ENCODE data around the gene ZNF333.
"Not testable (repeated sequence)": the region's sequence is repeated elsewhere in the genome, so short reads cannot be mapped to it uniquely, and the experiment has no call there.

- not testable (repeated sequence) for TF ChIP-seq POLR2A (IDR thresholded peaks at IDR 0.05; ENCODE audit: low read length); GATA1 (IDR thresholded peaks at IDR 0.05; ENCODE audit: low read depth, low read length)
These were observed 85.5 kb downstream of the ZNF333 start for GRCh38 chr19:14775326-14775725.
